ENCODE results near the gene MAP2K5. TPM values are rescaled to one million over a fixed set of nuclear protein-coding genes. Genes with fewer than 3 reads are reported as not detected.

Gene MAP2K5
- total RNA-seq, 1 experiment from 2014 or later, result 15.0 TPM

GRCh38 chr15:67746450-67746849 is 203.9 kb downstream of the MAP2K5 start:
- no peak overlapping the region for H3K27ac Mint-ChIP-seq
- no peaks in the 10 kb centered on the region for H3K9me3 Mint-ChIP-seq
- peaks cover 25 to 26% of the 10 kb centered on the region in 2 experiments for H3K4me1 Mint-ChIP-seq

More at GRCh38 chr15:67746450-67746849, 203.9 kb downstream of the MAP2K5 start:
- H2BK120ac ChIP-seq (ENCODE audit: low read depth, low read length, poor library complexity, severe bottlenecking), result no peak overlapping the region
- H3K79me1 ChIP-seq (ENCODE audit: insufficient read depth, low read depth, low read length, poor library complexity, severe bottlenecking), result no peaks in the 10 kb centered on the region
- no peak for TF ChIP-seq CTCF (conservative IDR thresholded peaks at IDR 0.05)
- no peak overlapping the region for H4K8ac ChIP-seq (replicated peaks; ENCODE audit: insufficient read length, low read depth, low read length)
- H3K36me3 Mint-ChIP-seq (ENCODE audit: insufficient read depth in 1 of 3, low read depth in 3 of 3), result no peaks in the 10 kb centered on the region; a peak in 2 of 7 replicates
- no peak overlapping the region for H2BK5ac ChIP-seq (ENCODE audit: insufficient read length, low read length)
- no peaks in the 10 kb centered on the region for H4K20me1 ChIP-seq (ENCODE audit: control insufficient read depth, insufficient read depth, insufficient read length)
- no peak overlapping the region for H3K4me2 ChIP-seq (ENCODE audit: insufficient read depth, insufficient read length, low read length)
- no peak overlapping the region for H3K18ac ChIP-seq (ENCODE audit: insufficient read length, low read depth, low read length)
- no peak overlapping the region for H4K5ac ChIP-seq (ENCODE audit: insufficient read length, low read depth, low read length)
- no peaks in the 10 kb centered on the region for H3K79me2 ChIP-seq (ENCODE audit: insufficient read depth, low read length)
- H2AFZ ChIP-seq (ENCODE audit: low read length), result no peak overlapping the region
- no peak overlapping the region for H3K27ac ChIP-seq (ENCODE audit: insufficient read length, low read depth, low read length)
- no peak overlapping the region for H2BK15ac ChIP-seq (ENCODE audit: low read depth, low read length)
- H3K9ac ChIP-seq (ENCODE audit: extremely low read depth, insufficient read length, low read length), result no peak overlapping the region
- no CpG with 5 or more reads among the region's 4 CpGs for WGBS (ENCODE audit: extremely low coverage, insufficient read length, low lambda C conversion rate)
- no peak overlapping the region for H2BK20ac ChIP-seq (ENCODE audit: low read depth, low read length, poor library complexity, severe bottlenecking)
- H3K4me1 ChIP-seq (ENCODE audit: insufficient read depth, low read length), result peaks cover 8% of the 10 kb centered on the region
- H3K4me3 Mint-ChIP-seq, result no peak overlapping the region
- no peaks in the 10 kb centered on the region for H3K27me3 ChIP-seq (ENCODE audit: insufficient read depth, low read length)
- no peak overlapping the region for H3K4ac ChIP-seq (ENCODE audit: low read depth, low read length)
- H3K23ac ChIP-seq (ENCODE audit: insufficient read length, low read depth, low read length), result no peak overlapping the region
- DNase-seq, result no peak
- H2AK5ac ChIP-seq (ENCODE audit: insufficient read length, low read length), result no peak overlapping the region
- no peaks in the 10 kb centered on the region for H3K27me3 Mint-ChIP-seq (ENCODE audit: low read depth)
- no peaks in the 10 kb centered on the region for H3K9me3 ChIP-seq (ENCODE audit: control insufficient read depth, low read depth, low read length)
- no peak overlapping the region for H4K91ac ChIP-seq (ENCODE audit: insufficient read length, low read depth, low read length)
- H3K56ac ChIP-seq (ENCODE audit: insufficient read length, low read depth, low read length), result no peak overlapping the region
- no peak overlapping the region for H3K14ac ChIP-seq (ENCODE audit: insufficient read depth, low read length)
- H3T11ph ChIP-seq (ENCODE audit: low read length), result no peak overlapping the region
- no peaks in the 10 kb centered on the region for H3K23me2 ChIP-seq (ENCODE audit: insufficient read length, low read depth, low read length, poor library complexity, severe bottlenecking)
- H2BK12ac ChIP-seq (ENCODE audit: insufficient read length, low read depth, low read length), result no peak overlapping the region
